Rectal smooth muscle tissue (tissue), 1 donor: ENCODE measurements around the gene STX5.

Source experiments
- H3K27ac ChIP-seq: one replicate; pipeline ENCODE4 v1.7.0; 2013; ENCODE audit warnings: low read depth, low read length, inconsistent platforms
- H3K27me3 ChIP-seq: one replicate; pipeline ENCODE4 v1.7.0; 2013; ENCODE audit warnings: low read length; ENCODE audit not compliant: control insufficient read depth, insufficient read depth
- H3K36me3 ChIP-seq: one replicate; pipeline ENCODE4 v1.7.0; 2013; ENCODE audit warnings: low read length; ENCODE audit not compliant: control insufficient read depth, insufficient read depth
- H3K4me1 ChIP-seq: one replicate; pipeline ENCODE4 v1.7.0; 2013; ENCODE audit warnings: low read length; ENCODE audit not compliant: control insufficient read depth, insufficient read depth
- H3K4me3 ChIP-seq: one replicate; pipeline ENCODE4 v1.7.0; 2013; ENCODE audit warnings: low read length
- H3K9ac ChIP-seq: one replicate; pipeline ENCODE4 v1.7.0; 2013; ENCODE audit warnings: low read length

Gene STX5

DNA sequence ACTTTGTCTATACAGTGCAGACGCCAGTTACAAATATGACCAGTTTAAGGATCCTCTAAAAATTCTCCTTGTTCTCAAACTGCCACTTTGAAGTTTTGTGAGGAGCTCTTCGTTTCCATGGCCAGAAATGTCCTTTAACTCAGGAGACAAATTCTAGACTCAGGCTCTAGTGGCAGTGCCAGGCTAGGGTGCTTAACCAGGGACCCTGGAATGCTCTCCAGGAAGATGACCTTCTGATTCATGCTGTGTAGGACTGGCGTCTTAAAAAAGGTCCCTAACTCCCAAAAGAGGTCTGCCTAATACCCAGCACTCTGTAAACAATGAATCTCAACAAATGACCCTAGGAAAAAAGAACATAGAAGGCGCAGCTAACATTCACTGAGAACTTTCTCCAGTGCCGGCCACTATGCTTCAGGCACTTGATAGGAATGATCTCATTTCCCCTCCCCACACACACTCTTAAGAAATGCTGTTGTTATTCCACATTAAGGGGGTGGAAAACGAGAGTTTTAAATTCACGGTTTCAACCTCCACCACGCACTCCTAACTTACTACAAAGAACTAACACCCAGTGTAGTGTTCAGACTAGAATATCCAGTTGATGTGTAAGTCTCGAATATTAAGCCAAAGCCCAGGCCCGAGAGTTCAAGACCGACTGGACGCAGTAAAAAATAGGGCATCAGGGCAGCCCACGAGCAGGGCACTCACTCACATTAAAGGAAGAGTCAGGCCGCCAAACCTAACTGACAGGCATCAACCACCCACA is 27.4 kb downstream of the STX5 start:
- H3K36me3 ChIP-seq: peaks cover 35% of the 10 kb centered on the region
- no peaks in the 10 kb centered on the region for H3K27me3 ChIP-seq
- H3K27ac ChIP-seq: peak overlapping the region; percentile 91
- peaks cover 11% of the 10 kb centered on the region for H3K4me1 ChIP-seq
- H3K9ac ChIP-seq: peak overlapping the region; percentile 91
- H3K4me3 ChIP-seq: peak overlapping the region; percentile 95

DNA sequence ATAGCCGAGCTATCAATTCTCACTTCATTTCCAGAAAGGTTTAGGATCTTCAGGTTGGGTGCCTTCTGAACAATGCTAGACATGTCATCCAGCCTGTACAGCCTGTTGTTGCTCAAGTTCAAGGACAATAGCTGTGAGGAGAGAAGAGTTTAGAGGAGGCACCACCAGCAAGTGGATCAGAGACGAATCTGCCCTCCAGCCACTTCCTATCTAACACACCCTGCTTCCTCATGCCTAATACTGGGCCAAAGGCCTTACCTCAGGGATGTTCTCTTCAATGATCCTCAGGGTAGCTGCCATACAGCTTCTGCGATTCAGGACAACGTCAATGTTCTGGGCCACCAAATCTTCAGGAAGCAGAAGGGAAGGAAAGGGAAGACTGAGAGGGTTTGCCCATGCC is 30.8 kb downstream of the STX5 start:
- Histone ChIP-seq H3K36me3 (peaks cover 58% of the 10 kb centered on the region), H3K27ac (no peak overlapping the region), H3K4me1 (peaks cover 11% of the 10 kb centered on the region), H3K9ac (no peak overlapping the region), H3K27me3 (no peaks in the 10 kb centered on the region), H3K4me3 (no peak overlapping the region)

DNA sequence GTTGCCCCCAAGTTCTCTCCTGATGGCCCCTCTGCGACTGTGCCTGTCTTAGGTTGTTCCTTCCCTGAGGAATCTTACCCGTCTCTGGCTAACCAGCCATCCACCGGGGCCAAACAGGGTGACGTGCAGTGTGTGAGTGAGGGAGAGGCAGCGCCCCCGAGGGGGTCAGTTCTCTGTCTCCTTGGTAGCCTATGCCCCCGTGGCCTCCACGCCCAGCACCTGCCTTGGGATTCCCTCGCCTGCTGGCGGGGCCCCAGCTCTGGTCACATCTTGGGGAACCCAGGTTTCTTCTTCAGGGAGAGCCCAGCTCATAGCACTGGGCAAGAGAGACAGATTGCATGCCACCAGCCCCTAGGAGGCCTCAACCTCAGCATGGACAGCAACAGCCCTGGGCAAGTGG is 32.4 kb downstream of the STX5 start:
- H3K9ac ChIP-seq: no peak overlapping the region
- no peak overlapping the region for H3K4me3 ChIP-seq
- peaks cover 73% of the 10 kb centered on the region for H3K36me3 ChIP-seq
- H3K4me1 ChIP-seq: peaks cover 10% of the 10 kb centered on the region
- no peaks in the 10 kb centered on the region for H3K27me3 ChIP-seq
- H3K27ac ChIP-seq: no peak overlapping the region

- H3K9ac ChIP-seq: no peak overlapping the region
- H3K4me3 ChIP-seq: no peak overlapping the region
- peaks cover 60% of the 10 kb centered on the region for H3K36me3 ChIP-seq
- no peak overlapping the region for H3K27ac ChIP-seq
- peaks cover 7% of the 10 kb centered on the region for H3K4me1 ChIP-seq
- no peaks in the 10 kb centered on the region for H3K27me3 ChIP-seq
Measured at GRCh38 chr11:62796281-62796680, 35.6 kb downstream of the STX5 start.

- H3K4me1 ChIP-seq: peaks cover 9% of the 10 kb centered on the region
- no peaks in the 10 kb centered on the region for H3K27me3 ChIP-seq
- H3K4me3 ChIP-seq: no peak overlapping the region
- no peak overlapping the region for H3K27ac ChIP-seq
- no peak overlapping the region for H3K9ac ChIP-seq
- H3K36me3 ChIP-seq: peaks cover 50% of the 10 kb centered on the region
Measured at GRCh38 chr11:62794201-62794775, 37.6 kb downstream of the STX5 start.

DNA sequence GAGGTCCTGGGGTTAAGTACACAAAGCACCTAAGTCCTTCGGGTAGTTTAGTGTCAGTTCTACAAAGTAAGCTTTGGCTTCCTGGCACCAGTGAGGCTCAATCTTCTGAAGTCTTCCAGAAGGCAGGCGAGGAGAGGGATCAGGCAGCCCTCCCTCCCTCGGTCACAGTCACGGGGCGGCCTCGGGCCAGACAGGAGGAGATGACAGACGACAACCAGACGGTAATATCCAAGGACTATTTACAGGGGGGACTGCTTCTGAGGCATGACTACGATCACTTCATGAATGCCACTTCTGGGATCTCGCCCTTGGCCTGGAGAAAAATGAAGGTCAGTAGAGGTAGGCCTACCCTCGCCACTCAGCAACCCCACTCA is 39.7 kb downstream of the STX5 start:
- Histone ChIP-seq H3K4me1 (peaks cover 9% of the 10 kb centered on the region), H3K4me3 (peak overlapping the region; percentile 97), H3K9ac (no peak overlapping the region), H3K27me3 (no peaks in the 10 kb centered on the region), H3K36me3 (peaks cover 40% of the 10 kb centered on the region), H3K27ac (peak overlapping the region; percentile 82)

DNA sequence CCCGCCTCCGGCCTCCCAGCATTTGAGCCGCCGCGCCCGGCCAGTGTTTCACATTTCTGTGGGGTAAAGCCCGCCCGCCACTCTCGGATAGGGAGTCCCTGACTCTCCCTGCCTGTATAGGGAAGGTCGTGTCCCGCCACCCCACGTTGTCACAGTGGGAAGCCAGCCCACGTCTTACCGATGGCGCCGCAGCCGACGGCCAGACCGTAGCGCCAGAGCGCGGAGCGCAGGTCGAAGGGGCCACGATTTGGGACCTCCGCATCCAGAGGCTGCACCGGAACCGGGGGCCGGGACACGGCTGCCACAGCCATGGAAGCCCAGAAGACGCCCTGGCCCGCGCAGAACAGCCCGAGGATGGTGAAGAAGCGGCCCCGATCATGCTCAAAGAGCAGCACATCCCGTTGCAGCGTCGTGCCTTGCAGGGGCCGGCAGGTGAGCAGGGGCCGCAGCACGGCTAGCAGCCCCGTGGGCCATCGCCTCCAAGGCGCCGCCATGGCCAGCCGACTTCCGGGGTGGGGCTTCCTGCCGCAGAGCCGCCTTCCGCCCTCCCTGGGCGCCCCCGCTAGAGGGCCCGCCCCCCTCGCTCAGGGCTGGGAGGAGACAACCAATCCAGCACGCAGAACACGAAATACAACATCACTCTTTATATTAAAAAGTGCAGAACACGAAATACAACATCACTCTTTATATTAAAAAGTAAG is 40.2 kb downstream of the STX5 start, which contains the start of gene TMEM223:
Gene TMEM223, minus strand, starts transcription at position 506 of the 701 bp plus-strand sequence. Its CDS starts 12 bp downstream, at position 494.
- Histone ChIP-seq H3K4me3 (peak within 1 kb of the TSS; percentile 97), H3K27ac (peak within 1 kb of the TSS; percentile 82), H3K36me3 (peaks cover 35% of the 10 kb centered on the region), H3K4me1 (peaks cover 9% of the 10 kb centered on the region), H3K27me3 (no peaks in the 10 kb centered on the region), H3K9ac (peak within 1 kb of the TSS; percentile 83)

GRCh38 chr11:62789576-62789975 is 42.3 kb downstream of the STX5 start:
- Histone ChIP-seq H3K9ac (no peak overlapping the region), H3K4me3 (no peak overlapping the region), H3K27ac (no peak overlapping the region), H3K27me3 (no peaks in the 10 kb centered on the region), H3K4me1 (peaks cover 15% of the 10 kb centered on the region), H3K36me3 (peaks cover 18% of the 10 kb centered on the region)

DNA sequence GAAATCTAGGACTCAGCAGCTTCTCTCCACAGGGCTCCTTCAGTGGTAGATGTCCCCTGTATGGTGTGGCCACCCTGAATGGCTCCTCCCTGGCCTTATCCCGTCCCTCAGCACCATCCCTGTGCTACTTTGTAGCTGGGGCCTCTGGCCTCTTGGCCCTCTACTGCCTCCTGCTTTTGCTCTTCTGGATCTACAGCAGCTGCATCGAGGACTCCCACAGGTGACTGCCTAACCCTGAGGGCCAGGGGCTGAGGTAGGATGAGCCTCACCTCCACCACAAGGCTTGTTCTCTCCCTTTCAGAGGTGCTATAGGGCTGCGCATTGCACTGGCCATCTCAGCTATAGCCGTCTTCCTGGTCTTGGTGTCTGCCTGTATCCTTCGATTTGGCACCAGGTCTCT is 42.9 kb downstream of the STX5 start:
- H3K4me1 ChIP-seq: peaks cover 15% of the 10 kb centered on the region
- no peaks in the 10 kb centered on the region for H3K27me3 ChIP-seq
- H3K36me3 ChIP-seq: peaks cover 17% of the 10 kb centered on the region
- no peak overlapping the region for H3K4me3 ChIP-seq
- no peak overlapping the region for H3K9ac ChIP-seq
- no peak overlapping the region for H3K27ac ChIP-seq

DNA sequence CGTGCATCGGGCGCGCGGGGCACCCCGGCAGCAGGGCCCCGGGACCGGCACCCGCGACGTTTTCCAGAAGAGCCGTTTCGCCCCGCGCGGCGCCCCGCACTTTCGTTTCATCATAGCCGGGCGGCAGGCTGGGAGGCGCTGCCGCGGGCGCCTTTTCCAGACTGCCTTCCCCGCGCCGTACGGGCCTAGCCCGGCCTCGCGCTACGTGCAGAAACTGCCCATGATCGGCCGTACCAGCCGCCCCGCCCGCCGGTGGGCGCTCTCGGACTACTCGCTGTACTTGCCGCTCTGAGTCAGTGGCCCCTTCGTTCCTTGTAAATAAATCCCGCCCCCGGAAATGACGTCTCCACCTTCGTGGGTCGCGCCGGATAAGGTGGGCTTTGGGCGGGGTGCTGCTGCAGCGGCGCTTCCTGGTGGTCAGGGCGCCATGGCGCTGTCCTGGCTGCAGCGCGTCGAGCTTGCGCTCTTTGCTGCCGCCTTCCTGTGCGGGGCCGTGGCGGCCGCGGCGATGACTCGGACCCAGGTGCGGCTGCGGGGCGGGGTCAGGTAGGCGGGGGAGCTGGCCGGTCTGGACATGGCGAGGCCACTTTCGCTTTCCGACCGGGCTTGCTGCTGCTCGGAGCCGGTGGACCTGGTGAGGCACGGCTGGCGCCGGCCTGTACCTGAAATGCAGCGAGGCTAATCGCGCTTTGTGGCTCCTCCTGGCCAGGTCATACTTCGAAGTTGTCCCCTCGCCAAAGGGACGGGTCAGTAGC is 44.7 kb downstream of the STX5 start, which contains the start of gene TMEM179B:
Gene TMEM179B, plus strand, starts transcription at position 398 of the 755 bp plus-strand sequence. Its CDS starts 30 bp downstream, at position 428.
- peak within 1 kb of the TSS; percentile 89 for H3K27ac ChIP-seq
- H3K4me1 ChIP-seq: peaks cover 11% of the 10 kb centered on the region
- peaks cover 15% of the 10 kb centered on the region for H3K36me3 ChIP-seq

DNA sequence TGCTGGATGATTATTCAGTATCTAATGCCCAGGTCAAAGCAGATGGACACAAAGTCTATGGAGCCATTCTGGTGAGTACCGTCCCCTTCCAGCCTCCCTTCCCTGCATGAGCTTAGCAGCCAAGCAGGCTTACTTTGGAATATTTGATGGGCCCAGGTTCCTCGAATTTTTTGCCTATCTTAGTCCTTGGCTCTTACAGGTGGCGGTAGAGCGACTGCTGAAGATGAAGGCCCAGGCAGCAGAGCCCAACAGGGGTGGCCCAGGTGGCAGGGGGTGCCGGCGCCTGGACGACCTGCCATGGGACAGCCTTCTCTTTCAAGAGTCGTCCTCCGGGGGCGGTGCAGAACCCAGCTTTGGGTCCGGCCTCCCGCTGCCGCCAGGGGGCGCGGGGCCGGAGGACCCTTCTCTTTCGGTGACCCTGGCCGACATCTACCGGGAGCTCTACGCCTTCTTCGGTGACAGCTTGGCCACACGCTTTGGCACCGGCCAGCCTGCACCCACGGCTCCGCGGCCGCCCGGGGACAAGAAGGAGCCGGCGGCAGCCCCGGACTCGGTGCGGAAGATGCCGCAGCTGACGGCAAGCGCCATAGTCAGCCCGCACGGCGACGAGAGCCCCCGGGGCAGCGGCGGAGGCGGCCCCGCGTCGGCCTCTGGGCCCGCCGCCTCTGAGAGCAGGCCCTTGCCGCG is 45.4 kb downstream of the STX5 start:
- Histone ChIP-seq H3K9ac (peak overlapping the region; percentile 68), H3K27me3 (no peaks in the 10 kb centered on the region), H3K36me3 (peaks cover 20% of the 10 kb centered on the region), H3K4me3 (peak overlapping the region; percentile 100), H3K27ac (peak overlapping the region; percentile 89), H3K4me1 (peaks cover 9% of the 10 kb centered on the region)

More for the DNA sequence above, 44.7 kb downstream of the STX5 start, which contains the start of gene TMEM179B:
- peak within 1 kb of the TSS; percentile 100 for H3K4me3 ChIP-seq
- H3K9ac ChIP-seq: peak within 1 kb of the TSS; percentile 99
- no peaks in the 10 kb centered on the region for H3K27me3 ChIP-seq
